Cardiac muscle cell (in vitro differentiated cells and primary cell): ENCODE results near the gene RUNX2. TPM values are rescaled to one million over a fixed set of nuclear protein-coding genes. Genes with fewer than 3 reads are reported as not detected.

Experiments used
- DNase-seq, 2 donors: peaks; one replicate each; pipeline versions ENCODE4 v3.0.0 to v3.0.0-alpha.2; 2010 to 2017; ENCODE audit warnings: low read depth in 1 of 2, low spot score in 1 of 2
- H3K27ac ChIP-seq: fragments of 200-600 bp; sonication (generic); 2 replicates; pipeline ENCODE4 v1.5.1; 2016
- H3K27me3 ChIP-seq: fragments of 200-600 bp; sonication (generic); 2 replicates; pipeline ENCODE4 v1.6.0; 2016; ENCODE audit warnings: control low read depth
- H3K36me3 ChIP-seq: fragments of 200-600 bp; sonication (generic); 2 replicates; pipeline ENCODE4 v1.5.1; 2016; ENCODE audit warnings: control low read depth
- H3K4me1 ChIP-seq: fragments of 200-600 bp; sonication (generic); 2 replicates; pipeline ENCODE4 v1.8.1; 2017; ENCODE audit warnings: low read depth, mild to moderate bottlenecking, mixed run types
- H3K4me3 ChIP-seq: fragments of 200-600 bp; sonication (generic); 2 replicates; pipeline ENCODE4 v1.5.1; 2016; ENCODE audit warnings: mild to moderate bottlenecking
- H3K9me3 ChIP-seq: fragments of 200-600 bp; sonication (generic); 2 replicates; pipeline ENCODE4 v1.5.1; 2017; ENCODE audit warnings: low read depth, mild to moderate bottlenecking, control low read depth
- polyA plus RNA-seq: library from polyadenylated mRNA; unstranded; fragments of >200 nt; fragmentation: Nextera tagmentation; extraction: Ambion mirVana; gene quantifications from 2 replicates; pipeline ENCODE4 v1.2.1, GENCODE V29; 2016
- total RNA-seq: library from RNA; depleted of rRNA; stranded (reverse); fragments of >200 nt; gene quantifications from 2 replicates; pipeline ENCODE4 v1.2.3, GENCODE V29; 2016
- TF ChIP-seq, protein P1 (sequence below): IDR thresholded peaks from 2 replicates; pipeline ENCODE4 v1.5.1; 2012; ENCODE audit warnings: low read depth, mild to moderate bottlenecking, low read length

RUNX2 gene
- total and polyA plus RNA-seq, 2 experiments from 2014 or later: 1.6 to 1.9 TPM

DNA sequence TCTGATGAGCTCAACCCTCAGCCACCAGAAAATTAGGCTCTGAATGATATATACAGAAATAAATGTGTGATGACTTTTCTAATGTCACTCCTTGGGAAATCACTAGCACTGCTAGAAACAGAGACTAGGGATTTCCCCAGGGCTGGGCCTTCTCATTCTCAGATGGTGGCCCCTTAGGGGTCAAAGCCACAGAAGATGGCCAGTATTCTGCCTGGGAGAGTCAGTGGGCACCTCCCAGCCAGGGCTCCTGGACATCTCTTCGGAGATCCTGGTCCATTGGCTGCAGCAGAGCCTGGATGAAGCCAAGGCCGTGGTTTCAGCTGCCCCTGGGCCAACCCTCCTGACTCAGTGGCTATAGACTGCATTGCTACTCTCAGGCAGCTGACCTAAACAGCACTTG is 326.5 kb downstream of the RUNX2 start:
- H3K9me3 ChIP-seq: no peaks in the 10 kb centered on the region
- H3K27ac ChIP-seq: no peak overlapping the region
- peaks cover 18% of the 10 kb centered on the region for H3K27me3 ChIP-seq
- TF ChIP-seq, protein P1, sequence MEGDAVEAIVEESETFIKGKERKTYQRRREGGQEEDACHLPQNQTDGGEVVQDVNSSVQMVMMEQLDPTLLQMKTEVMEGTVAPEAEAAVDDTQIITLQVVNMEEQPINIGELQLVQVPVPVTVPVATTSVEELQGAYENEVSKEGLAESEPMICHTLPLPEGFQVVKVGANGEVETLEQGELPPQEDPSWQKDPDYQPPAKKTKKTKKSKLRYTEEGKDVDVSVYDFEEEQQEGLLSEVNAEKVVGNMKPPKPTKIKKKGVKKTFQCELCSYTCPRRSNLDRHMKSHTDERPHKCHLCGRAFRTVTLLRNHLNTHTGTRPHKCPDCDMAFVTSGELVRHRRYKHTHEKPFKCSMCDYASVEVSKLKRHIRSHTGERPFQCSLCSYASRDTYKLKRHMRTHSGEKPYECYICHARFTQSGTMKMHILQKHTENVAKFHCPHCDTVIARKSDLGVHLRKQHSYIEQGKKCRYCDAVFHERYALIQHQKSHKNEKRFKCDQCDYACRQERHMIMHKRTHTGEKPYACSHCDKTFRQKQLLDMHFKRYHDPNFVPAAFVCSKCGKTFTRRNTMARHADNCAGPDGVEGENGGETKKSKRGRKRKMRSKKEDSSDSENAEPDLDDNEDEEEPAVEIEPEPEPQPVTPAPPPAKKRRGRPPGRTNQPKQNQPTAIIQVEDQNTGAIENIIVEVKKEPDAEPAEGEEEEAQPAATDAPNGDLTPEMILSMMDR: no peak
- no peaks in the 10 kb centered on the region for H3K36me3 ChIP-seq
- H3K4me3 ChIP-seq: no peak overlapping the region
- no peaks in the 10 kb centered on the region for H3K4me1 ChIP-seq
- no peak for DNase-seq

DNA sequence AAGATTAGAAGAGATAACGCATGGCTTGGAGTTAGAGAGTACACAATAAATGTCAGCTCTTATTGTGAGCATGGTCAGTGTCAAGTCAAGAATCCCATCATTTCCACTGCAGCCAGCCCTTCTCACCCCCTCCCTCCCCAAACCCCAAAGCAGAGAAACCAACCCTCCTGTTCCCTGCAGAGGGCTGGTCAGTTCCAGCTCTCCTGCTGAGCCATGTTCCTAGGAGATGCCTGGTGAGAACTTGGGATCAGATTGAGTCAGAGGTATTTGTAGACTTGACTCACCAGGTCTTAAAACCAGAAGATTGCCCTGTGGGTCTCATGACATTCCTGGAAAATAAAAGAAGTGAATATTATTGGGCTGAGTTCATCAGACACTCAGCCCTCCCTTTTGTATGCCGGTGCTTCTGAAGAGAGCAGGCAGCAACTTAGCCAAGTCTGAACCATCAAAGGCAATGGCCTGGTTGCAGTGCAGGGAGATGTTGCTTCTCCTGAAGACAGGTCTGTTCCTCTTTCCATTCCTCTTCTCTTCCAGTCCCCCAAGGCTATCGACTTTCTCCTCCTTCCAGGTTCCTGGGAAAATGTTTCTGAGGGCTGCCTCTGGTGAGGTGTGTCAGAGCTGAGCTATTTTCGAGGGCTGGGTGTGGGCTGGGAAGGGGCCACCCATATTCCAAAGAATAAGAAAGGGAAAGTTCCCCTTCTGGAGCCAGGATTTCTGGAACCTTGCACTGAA is 327.8 kb downstream of the RUNX2 start:
- Histone ChIP-seq H3K36me3 (no peaks in the 10 kb centered on the region), H3K27me3 (peaks cover 28% of the 10 kb centered on the region), H3K27ac (no peak overlapping the region), H3K4me3 (no peak overlapping the region), H3K9me3 (no peaks in the 10 kb centered on the region), H3K4me1 (no peaks in the 10 kb centered on the region)
- peak in 1 of 2 donors; percentile 92 for DNase-seq
- TF ChIP-seq, protein P1: no peak

DNA sequence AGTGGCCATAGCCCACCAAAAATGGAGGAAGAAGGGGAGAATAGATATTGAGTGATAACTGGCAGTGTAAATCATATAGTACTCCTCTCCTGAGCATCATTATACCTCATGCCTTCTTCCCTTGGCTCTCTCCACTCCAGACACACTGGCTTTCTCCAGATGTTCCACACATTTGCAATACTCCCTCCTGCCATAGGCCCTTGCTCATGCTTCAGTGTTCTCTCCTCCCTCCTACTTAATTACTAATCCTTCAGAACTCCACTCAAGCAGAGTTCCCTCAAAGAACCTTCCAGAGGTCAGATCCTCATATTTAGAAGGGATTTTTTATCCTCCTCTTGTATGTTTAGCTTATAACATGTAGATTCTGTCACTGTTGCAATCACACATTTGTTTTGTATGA is 329.1 kb downstream of the RUNX2 start:
- Histone ChIP-seq H3K4me3 (no peak overlapping the region), H3K27me3 (peaks cover 41% of the 10 kb centered on the region), H3K4me1 (no peaks in the 10 kb centered on the region), H3K36me3 (no peaks in the 10 kb centered on the region), H3K27ac (no peak overlapping the region), H3K9me3 (no peaks in the 10 kb centered on the region)
- TF ChIP-seq, protein P1: no peak
- DNase-seq: no peak

DNA sequence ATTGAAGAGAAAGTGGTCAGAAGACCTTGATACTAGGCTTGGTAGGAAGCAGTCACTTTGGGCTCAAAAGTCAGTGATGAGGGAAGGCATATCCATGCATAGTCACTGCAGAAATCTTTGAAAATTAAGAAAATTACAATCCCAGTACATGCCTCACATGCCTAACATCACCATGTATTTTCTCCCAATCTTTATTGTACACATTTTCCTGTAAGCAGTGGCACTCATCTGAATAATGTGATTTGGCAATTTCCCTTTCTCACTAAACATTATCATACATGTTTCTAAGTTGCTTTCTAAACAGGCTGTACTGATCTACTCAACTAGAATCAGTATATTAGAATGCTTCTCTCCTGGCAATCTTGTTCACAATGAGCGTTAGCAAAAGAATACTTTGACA is 330.3 kb downstream of the RUNX2 start:
- no peaks in the 10 kb centered on the region for H3K36me3 ChIP-seq
- no peak overlapping the region for H3K4me3 ChIP-seq
- no peaks in the 10 kb centered on the region for H3K9me3 ChIP-seq
- H3K27ac ChIP-seq: no peak overlapping the region
- peaks cover 53% of the 10 kb centered on the region for H3K27me3 ChIP-seq
- H3K4me1 ChIP-seq: no peaks in the 10 kb centered on the region
- DNase-seq: peak in 1 of 2 donors; percentile 44
- TF ChIP-seq, protein P1: no peak

DNA sequence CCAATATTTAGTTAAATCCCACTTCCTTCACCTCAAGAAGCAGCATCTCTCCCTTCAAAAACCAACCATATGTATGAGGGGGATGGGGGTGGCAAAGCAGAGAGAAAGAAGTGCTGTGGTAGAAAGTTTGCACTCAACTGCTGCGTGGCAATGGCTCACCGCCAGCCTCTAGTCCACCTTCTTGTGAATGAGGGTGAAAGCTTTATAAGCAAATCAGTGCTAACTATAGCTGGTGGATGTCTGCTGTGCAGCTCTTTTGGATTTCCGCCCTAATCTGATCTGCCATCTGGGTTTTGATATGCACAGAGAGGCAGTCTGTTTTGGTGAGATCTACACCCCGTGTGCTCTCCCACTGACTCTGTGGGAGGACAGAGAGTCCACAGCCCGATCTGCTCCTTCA is 330.8 kb downstream of the RUNX2 start:
- TF ChIP-seq, protein P1: no peak
- H3K36me3 ChIP-seq: no peaks in the 10 kb centered on the region
- no peak overlapping the region for H3K4me3 ChIP-seq
- H3K9me3 ChIP-seq: no peaks in the 10 kb centered on the region
- no peak overlapping the region for H3K27ac ChIP-seq
- DNase-seq: no peak
- no peaks in the 10 kb centered on the region for H3K4me1 ChIP-seq
- peaks cover 58% of the 10 kb centered on the region for H3K27me3 ChIP-seq
